ENCODE results near the gene GPATCH11.

The GPATCH11 gene

DNA sequence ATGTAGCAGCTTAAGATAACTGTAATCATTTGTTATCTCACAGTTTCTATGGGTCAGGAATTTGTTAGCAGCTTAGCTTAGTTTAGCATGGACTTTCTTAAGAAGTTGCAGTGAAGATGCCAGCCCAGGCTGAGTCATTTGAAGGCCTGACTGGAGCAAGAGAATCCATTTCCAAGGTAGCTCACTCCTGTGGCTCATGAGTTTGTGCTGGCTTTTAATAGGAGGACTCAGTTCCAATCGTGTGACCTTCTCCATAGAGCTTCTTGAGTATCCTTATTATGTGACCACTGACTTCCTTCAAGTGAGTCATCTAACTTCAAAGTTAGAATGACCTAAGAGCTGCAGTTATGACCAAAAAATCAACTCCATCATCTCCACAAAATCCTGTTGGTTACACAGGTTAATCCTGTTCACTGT is 1.4 kb downstream of the GPATCH11 start:
- Mint-ChIP-seq H3K4me3 (no peak overlapping the region), H3K36me3 (ENCODE audit: insufficient read depth) (peaks cover 13% of the 10 kb centered on the region), H3K27ac (no peak overlapping the region), H3K27me3 (no peaks in the 10 kb centered on the region), H3K9me3 (no peaks in the 10 kb centered on the region), H3K4me1 (ENCODE audit: low read depth in 2 of 2) (peaks cover 22 to 42% of the 10 kb centered on the region in 2 donors)
- ATAC-seq (replicated peaks) (no peak), DNase-seq (no peak)

DNA sequence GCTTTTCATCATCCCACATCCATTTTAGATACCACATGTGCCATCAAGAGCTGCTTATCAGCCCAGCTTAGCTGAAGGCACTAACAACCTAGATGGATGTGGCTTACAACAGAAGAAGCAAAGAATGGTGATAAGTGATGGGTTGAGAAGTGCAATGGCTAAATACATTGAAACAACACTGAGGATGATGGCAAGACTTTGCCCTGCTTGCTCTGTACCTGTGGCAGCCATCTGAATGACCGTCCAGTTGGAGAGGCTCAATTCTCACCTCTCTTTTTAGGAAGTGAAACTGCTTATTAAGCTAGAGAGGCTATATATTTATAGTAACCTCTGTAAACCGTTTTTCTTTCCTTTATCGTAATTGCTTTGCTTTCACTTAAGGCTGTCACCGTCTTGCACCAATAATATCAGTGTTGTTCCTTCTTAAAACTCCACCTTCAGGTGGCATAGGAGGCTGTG is 5.7 kb downstream of the GPATCH11 start:
- Mint-ChIP-seq H3K4me1 (ENCODE audit: low read depth in 2 of 2) (peaks cover 2 to 14% of the 10 kb centered on the region in 2 donors), H3K4me3 (no peak overlapping the region), H3K9me3 (no peaks in the 10 kb centered on the region), H3K36me3 (ENCODE audit: insufficient read depth) (peaks cover 44% of the 10 kb centered on the region), H3K27me3 (no peaks in the 10 kb centered on the region), H3K27ac (no peak overlapping the region)
- DNase-seq (no peak), ATAC-seq (replicated peaks) (no peak)

DNA sequence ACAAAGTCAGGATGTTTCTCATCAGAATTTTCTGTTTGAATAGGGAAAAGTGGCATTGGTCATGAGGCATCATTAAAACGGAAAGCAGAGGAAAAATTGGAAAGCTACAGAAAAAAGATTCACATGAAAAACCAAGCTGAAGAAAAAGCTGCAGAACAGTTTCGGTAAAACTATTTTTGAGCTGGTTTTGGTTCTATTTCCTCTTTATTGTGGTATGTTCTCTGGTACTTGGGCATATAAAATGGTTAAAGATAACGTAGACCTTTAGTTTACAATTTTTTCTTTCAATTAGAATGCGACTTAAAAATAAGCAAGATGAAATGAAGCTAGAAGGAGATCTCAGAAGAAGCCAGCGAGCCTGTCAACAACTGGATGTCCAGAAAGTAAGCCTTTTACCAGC is 7.6 kb downstream of the GPATCH11 start:
- Mint-ChIP-seq H3K9me3 (no peaks in the 10 kb centered on the region), H3K4me3 (no peak overlapping the region), H3K27ac (peak overlapping the region in 1 of 2 donors; percentile 39), H3K4me1 (ENCODE audit: low read depth in 2 of 2) (peaks cover 2 to 12% of the 10 kb centered on the region in 2 donors), H3K27me3 (no peaks in the 10 kb centered on the region), H3K36me3 (ENCODE audit: insufficient read depth) (peaks cover 60% of the 10 kb centered on the region)
- ATAC-seq (replicated peaks) (no peak), DNase-seq (no peak)

DNA sequence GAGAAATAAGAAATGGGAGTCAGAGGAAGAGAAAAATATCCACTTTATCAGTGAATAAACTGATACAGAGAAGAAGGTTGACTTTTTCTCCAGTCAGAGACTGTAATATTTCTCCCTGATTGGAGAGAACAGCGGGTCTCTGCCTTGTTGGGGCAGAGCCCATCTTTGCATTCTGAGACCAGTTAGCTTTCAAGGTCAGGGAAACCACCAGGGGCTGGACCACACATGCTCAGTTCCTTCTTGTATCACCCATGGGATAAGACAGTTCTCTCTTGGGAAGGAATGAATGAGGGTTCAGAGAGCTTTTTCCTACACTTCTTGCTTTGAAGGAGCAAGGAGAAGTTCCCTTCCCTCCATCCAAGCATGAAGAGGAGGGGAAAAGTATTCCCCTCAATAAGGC is 12.2 kb downstream of the GPATCH11 start:
- peaks cover 0 to 5% of the 10 kb centered on the region in 2 donors for H3K4me1 Mint-ChIP-seq (ENCODE audit: low read depth in 2 of 2)
- H3K36me3 Mint-ChIP-seq (ENCODE audit: insufficient read depth), result peaks cover 44% of the 10 kb centered on the region
- no peaks in the 10 kb centered on the region for H3K9me3 Mint-ChIP-seq
- peak overlapping the region in 1 of 2 donors; percentile 39 for H3K27ac Mint-ChIP-seq
- H3K4me3 Mint-ChIP-seq, result no peak overlapping the region
- DNase-seq (no peak), ATAC-seq (replicated peaks) (no peak)
- no peaks in the 10 kb centered on the region for H3K27me3 Mint-ChIP-seq

DNA sequence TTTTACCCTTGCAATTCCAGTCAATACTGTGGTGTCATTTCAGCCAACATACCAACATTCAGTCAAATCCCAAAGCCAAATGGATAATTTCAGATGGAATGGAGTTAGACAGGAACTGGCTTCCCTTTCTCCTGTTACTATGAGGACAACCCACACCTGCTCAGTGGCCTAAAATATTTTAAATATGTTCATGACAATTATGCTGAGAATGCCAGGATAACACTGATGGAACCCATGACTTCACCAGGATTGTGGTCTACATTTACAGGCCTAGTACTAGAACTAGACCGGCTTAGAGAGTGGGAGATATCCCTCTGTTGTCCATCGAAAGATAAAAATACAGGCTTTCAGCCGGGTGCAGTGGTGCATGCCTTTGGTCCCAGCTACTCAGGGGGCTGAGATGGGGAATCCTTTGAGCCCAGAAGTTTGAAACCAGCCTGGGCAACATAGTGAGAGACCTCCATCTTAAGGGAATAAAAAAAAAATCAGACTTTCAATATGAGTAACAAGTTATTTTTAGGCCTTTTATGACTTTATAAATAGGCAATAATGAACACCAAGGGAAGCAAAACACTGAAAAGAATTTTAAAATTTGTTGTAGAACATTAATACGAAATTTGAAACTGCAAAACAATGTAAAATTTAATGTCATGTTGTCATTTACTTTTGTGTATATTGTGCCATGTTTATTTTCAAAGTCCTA is 14.2 kb downstream of the GPATCH11 start:
- no peak overlapping the region for H3K27ac Mint-ChIP-seq
- peaks cover 0 to 5% of the 10 kb centered on the region in 2 donors for H3K4me1 Mint-ChIP-seq (ENCODE audit: low read depth in 2 of 2)
- DNase-seq (no peak), ATAC-seq (replicated peaks) (no peak)
- H3K4me3 Mint-ChIP-seq, result no peak overlapping the region
- H3K9me3 Mint-ChIP-seq, result no peaks in the 10 kb centered on the region
- H3K36me3 Mint-ChIP-seq (ENCODE audit: insufficient read depth), result peaks cover 37% of the 10 kb centered on the region
- H3K27me3 Mint-ChIP-seq, result no peaks in the 10 kb centered on the region

DNA sequence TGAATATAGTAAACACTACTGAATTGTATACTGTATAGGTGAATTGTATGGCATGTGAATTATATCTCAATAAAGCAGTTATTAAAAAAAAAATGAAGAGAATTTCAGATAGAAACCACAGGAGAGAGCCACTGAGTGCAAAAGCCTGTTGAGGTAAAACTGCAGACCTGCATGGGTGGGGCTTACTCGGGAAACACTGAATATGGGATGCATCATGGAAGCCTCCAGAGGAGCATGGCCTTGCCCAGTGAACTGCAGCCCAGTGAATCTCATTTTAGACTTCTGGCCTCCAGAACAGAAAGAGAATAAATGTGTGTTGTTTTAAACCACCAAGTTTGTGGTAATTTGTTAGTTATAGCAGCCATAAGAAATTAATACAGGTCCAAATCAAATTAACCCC is 15.7 kb downstream of the GPATCH11 start:
- no peaks in the 10 kb centered on the region for H3K27me3 Mint-ChIP-seq
- peak overlapping the region in 1 of 2 donors; percentile 3 for H3K27ac Mint-ChIP-seq
- no peaks in the 10 kb centered on the region for H3K9me3 Mint-ChIP-seq
- H3K36me3 Mint-ChIP-seq (ENCODE audit: insufficient read depth), result peaks cover 24% of the 10 kb centered on the region
- DNase-seq, result no peak
- peaks cover 0 to 5% of the 10 kb centered on the region in 2 donors for H3K4me1 Mint-ChIP-seq (ENCODE audit: low read depth in 2 of 2)
- ATAC-seq (replicated peaks), result no peak
- H3K4me3 Mint-ChIP-seq, result no peak overlapping the region

DNA sequence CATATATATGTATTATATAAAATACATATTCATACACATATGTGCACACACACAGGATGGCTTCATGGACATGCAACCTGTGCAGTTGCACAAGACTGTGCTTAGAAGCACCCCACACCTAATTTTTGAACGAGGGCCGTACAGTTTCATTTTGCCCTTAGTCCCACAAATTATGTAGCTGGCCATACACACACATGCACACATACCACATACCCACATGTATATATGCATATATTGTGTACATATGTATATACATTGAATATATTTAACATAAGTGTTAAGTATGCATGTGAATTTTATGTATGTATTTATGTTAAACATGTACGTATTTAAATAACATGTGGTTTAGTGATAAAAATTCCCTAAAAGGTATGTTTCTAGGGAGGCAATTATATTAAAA is 18.3 kb downstream of the GPATCH11 start:
- ATAC-seq (replicated peaks), result no peak

DNA sequence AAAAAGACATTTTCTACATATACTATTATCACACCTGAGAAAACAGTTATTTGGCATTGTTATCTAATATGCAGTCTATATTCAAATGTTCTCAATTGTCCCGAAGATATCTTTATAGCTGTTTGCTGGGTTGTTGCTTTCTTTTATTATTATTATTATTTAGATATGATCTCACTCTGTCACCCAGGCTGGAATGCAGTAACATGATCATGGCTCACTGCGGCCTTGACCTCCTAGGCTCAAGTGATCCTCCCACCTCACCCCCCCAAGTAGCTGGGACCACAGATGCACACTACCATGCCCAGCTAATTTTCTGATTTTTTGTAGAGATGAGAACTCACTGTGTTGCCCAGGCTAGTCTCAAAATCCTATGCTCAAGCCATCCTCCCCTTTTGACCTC is 19.9 kb downstream of the GPATCH11 start:
- peaks cover 0 to 5% of the 10 kb centered on the region in 2 donors for H3K4me1 Mint-ChIP-seq (ENCODE audit: low read depth in 2 of 2)
- peaks cover 40% of the 10 kb centered on the region for H3K36me3 Mint-ChIP-seq (ENCODE audit: insufficient read depth)
- no peak for DNase-seq
- ATAC-seq (replicated peaks), result no peak
- no peak overlapping the region for H3K4me3 Mint-ChIP-seq
- H3K27ac Mint-ChIP-seq, result peak overlapping the region; percentile 8 to 26
- no peaks in the 10 kb centered on the region for H3K27me3 Mint-ChIP-seq
- H3K9me3 Mint-ChIP-seq, result no peaks in the 10 kb centered on the region

More for the DNA sequence above, 18.3 kb downstream of the GPATCH11 start:
- Mint-ChIP-seq H3K4me1 (ENCODE audit: low read depth in 2 of 2) (peaks cover 0 to 5% of the 10 kb centered on the region in 2 donors), H3K27me3 (no peaks in the 10 kb centered on the region), H3K9me3 (no peaks in the 10 kb centered on the region), H3K27ac (no peak overlapping the region), H3K36me3 (ENCODE audit: insufficient read depth) (peaks cover 28% of the 10 kb centered on the region), H3K4me3 (no peak overlapping the region)
- DNase-seq, result no peak

DNA sequence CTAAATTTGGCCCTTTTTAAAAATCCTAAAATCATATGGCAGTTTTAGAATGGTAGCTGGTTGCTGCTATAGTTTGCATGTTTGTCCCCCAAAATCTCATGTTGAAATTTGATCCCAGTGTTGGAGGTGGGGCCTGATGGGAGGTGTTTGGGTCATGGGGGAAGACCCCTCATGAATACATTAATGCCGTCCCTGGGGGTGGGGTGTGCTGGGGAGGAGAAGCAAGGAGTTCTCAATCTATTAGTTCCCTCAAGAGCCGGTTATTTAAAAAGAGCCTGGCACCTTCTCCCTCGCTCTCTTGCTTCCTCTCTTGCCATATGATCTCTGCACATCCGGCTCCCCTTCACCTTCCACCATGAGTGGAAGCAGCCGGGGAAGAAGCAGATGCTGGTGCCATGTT is 20.8 kb downstream of the GPATCH11 start:
- no peak for DNase-seq
- Mint-ChIP-seq H3K9me3 (no peaks in the 10 kb centered on the region), H3K36me3 (ENCODE audit: insufficient read depth) (peaks cover 47% of the 10 kb centered on the region), H3K4me3 (no peak overlapping the region), H3K27me3 (no peaks in the 10 kb centered on the region), H3K27ac (peak overlapping the region in 1 of 2 donors; percentile 74), H3K4me1 (ENCODE audit: low read depth in 2 of 2) (no peaks in the 10 kb centered on the region)
- no peak for ATAC-seq (replicated peaks)

DNA sequence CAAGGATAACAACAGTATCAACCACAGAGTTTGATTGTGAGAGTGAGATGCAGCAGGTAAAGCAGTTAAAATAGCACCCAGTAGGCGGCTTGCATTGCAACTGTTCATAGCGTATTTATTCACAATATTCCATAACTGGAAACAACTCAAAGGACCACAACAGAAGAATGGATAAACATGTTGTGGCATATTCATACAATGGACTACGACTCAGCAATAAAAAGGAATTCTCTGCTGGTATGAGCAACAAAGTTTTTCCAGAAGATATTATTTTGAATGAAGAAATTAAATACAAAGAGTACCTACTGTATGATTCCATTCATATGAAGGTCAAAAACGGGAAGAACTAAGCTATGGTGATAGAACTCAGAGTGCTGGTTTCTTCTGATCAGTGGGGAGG is 25.2 kb downstream of the GPATCH11 start:
- no peak overlapping the region for H3K27ac Mint-ChIP-seq

DNA sequence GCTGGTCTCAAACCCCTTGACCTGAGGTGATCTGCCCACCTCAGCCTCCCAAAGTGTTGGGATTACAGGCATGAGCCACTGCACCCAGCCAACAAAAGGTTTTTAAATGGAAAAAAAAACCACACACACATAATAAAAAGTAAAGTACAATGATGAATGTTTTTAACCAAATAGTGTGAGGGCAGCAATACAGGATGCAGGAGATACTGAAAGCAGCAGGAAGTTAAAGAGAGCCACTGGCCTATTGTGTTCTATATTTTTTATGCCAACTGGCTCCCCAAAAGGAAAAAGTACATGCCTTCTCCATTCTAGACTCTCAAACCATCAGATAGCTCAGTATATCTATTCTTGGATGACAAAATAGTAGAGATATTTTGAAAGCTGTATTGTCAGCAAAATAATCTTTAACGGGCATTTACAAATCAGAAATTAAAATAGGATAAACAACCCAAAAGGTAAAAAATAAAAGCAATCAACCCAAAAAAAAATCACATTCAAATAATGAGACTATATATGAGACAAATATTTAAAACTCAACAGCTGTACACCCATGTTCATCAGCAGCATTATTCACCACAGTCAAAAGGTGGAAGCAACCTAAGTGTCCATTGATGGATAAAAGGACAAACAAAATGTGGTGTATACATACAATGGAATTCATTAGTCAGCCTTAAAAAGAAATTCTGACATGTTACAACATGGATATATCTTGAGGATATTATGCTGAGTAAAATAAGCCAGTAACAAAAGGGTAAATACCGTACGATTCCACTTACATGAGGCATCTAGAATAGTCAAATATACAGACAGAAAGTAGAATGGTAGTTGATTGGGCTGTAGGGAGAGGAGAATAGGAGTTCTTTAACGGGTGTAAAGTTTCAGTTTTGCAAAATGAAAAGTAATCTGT is 26.2 kb downstream of the GPATCH11 start:
- no peak for ATAC-seq (replicated peaks)
- DNase-seq, result no peak
- Mint-ChIP-seq H3K4me3 (no peak overlapping the region), H3K36me3 (ENCODE audit: insufficient read depth) (peaks cover 72% of the 10 kb centered on the region), H3K27ac (peak overlapping the region in 1 of 2 donors; percentile 38), H3K4me1 (ENCODE audit: low read depth in 2 of 2) (no peaks in the 10 kb centered on the region), H3K9me3 (no peaks in the 10 kb centered on the region), H3K27me3 (no peaks in the 10 kb centered on the region)

More for the DNA sequence above, 25.2 kb downstream of the GPATCH11 start:
- DNase-seq, result no peak
- Mint-ChIP-seq H3K9me3 (no peaks in the 10 kb centered on the region), H3K4me3 (no peak overlapping the region), H3K4me1 (ENCODE audit: low read depth in 2 of 2) (no peaks in the 10 kb centered on the region), H3K27me3 (no peaks in the 10 kb centered on the region), H3K36me3 (ENCODE audit: insufficient read depth) (peaks cover 68% of the 10 kb centered on the region)
- ATAC-seq (replicated peaks), result no peak

DNA sequence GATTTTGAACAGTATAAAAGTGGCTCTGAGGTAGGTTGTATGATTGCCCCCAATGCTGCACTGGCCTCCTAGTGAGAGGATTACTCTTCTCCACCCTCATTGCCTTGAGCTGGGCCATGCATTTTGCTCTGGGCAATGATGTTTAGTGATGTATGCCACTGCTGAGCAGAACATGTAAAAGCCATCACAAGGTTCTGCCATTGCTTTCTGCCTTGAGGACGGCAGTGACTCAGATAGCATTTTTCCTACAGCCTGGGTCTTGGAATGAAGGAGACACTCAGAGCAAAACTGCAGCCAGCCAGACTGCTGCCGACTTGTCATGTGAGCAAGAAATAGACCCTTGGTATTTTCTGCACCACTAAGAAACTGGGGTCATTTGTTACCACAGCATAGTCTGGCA is 27.6 kb downstream of the GPATCH11 start:
- Mint-ChIP-seq H3K36me3 (ENCODE audit: insufficient read depth) (peaks cover 70% of the 10 kb centered on the region), H3K27ac (no peak overlapping the region), H3K27me3 (no peaks in the 10 kb centered on the region), H3K4me3 (no peak overlapping the region), H3K4me1 (ENCODE audit: low read depth in 2 of 2) (peaks cover 2 to 7% of the 10 kb centered on the region in 2 donors), H3K9me3 (no peaks in the 10 kb centered on the region)
- ATAC-seq (replicated peaks) (no peak), DNase-seq (no peak)

DNA sequence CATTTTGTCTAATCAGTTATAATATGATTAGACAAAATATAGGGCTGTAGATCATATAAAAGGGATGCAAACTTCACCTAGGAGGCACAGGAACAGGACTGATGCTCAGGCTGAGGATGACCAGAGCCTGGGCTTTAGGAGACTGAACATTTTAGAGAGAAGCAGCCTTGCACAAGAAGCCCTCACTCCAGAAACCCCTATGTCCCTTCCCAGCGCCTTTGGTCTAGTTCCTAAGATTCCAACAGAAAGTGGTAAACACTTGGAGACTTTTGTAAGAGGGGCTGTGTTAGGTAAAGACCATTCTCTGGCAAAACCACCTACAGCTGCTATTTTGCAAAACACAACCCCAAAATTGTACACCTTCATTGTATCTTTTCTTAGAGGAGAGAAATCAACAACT is 33.2 kb downstream of the GPATCH11 start:
- Mint-ChIP-seq H3K36me3 (ENCODE audit: insufficient read depth) (peaks cover 73% of the 10 kb centered on the region), H3K9me3 (no peaks in the 10 kb centered on the region), H3K27me3 (no peaks in the 10 kb centered on the region), H3K4me1 (ENCODE audit: low read depth in 2 of 2) (peaks cover 2 to 7% of the 10 kb centered on the region in 2 donors), H3K4me3 (no peak overlapping the region), H3K27ac (peak overlapping the region in 1 of 2 donors; percentile 83)
- ATAC-seq (replicated peaks) (no peak), DNase-seq (no peak)

Data from effector memory CD8-positive, alpha-beta T cell (primary cell).